SU-DHL-6 (cell line): ENCODE measurements around the gene SLC7A11.

ENCODE experiments used
- EZH2phosphoT487 ChIP-seq: fragments of 200-600 bp; sonication (generic), shearing (Covaris generic); conservative IDR thresholded peaks from 2 replicates; pipeline ENCODE4 v1.6.1; 2018; ENCODE audit warnings: mild to moderate bottlenecking, antibody characterized with exemption, low read length, moderate library complexity, mixed read lengths
- TF ChIP-seq, protein P1 (sequence below): fragments of 200-600 bp; sonication (generic); IDR thresholded peaks from one replicate; pipeline ENCODE4 v1.5.1; 2017; ENCODE audit warnings: antibody characterized with exemption, mild to moderate bottlenecking, low read length, moderate library complexity; ENCODE audit not compliant: insufficient read depth, poor library complexity, severe bottlenecking

DNA sequence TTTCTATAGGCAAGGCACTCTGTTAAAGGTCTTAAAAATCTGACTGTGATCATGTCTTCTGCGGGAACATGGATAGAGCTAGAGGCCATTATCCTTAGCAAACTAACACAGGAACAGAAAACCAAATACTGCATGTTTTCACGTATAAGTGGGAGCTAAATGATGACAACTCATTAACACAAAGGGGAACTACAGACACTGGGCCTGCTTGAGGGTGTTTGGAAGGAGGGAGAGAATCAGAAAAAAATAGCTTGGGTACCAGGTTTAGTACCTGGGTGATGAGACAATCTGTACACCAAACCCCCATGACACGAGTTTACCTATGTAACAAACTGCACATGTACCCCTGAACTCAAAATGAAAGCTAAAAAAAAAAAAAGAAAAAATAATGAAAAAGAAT, 12.1 kb downstream of the SLC7A11 start:
- TF ChIP-seq, protein P1, sequence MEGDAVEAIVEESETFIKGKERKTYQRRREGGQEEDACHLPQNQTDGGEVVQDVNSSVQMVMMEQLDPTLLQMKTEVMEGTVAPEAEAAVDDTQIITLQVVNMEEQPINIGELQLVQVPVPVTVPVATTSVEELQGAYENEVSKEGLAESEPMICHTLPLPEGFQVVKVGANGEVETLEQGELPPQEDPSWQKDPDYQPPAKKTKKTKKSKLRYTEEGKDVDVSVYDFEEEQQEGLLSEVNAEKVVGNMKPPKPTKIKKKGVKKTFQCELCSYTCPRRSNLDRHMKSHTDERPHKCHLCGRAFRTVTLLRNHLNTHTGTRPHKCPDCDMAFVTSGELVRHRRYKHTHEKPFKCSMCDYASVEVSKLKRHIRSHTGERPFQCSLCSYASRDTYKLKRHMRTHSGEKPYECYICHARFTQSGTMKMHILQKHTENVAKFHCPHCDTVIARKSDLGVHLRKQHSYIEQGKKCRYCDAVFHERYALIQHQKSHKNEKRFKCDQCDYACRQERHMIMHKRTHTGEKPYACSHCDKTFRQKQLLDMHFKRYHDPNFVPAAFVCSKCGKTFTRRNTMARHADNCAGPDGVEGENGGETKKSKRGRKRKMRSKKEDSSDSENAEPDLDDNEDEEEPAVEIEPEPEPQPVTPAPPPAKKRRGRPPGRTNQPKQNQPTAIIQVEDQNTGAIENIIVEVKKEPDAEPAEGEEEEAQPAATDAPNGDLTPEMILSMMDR: no peak
- no peak for TF ChIP-seq EZH2phosphoT487
